RKO (cell line): ENCODE results near the gene HMGXB3.
A peak's percentile ranks its signal among the peaks of the same experiment; 100 is the strongest.

Experiments used
- DNase-seq: peaks from one replicate; pipeline ENCODE4 v3.0.0-alpha.2; 2016; ENCODE audit warnings: low spot score

HMGXB3 gene

GRCh38 chr5:149982505-149982904 is 18.0 kb upstream of the HMGXB3 start:
- no peak for DNase-seq

- no peak for DNase-seq
Measured at GRCh38 chr5:149988126-149988525, 12.4 kb upstream of the HMGXB3 start.

GRCh38 chr5:149990518-149991376 is 9.8 kb upstream of the HMGXB3 start:
- DNase-seq = peak; percentile 81

- no peak for DNase-seq
Measured at GRCh38 chr5:149993471-149993870, 7.1 kb upstream of the HMGXB3 start.

- no peak for DNase-seq
Measured at GRCh38 chr5:149995385-149996204, 4.9 kb upstream of the HMGXB3 start.

GRCh38 chr5:149996205-149996890 is 4.2 kb upstream of the HMGXB3 start:
- DNase-seq = no peak

GRCh38 chr5:149998281-149998680 is 2.3 kb upstream of the HMGXB3 start:
- DNase-seq = no peak

- DNase-seq = peak; percentile 30
Measured at GRCh38 chr5:149999359-149999758, 1.2 kb upstream of the HMGXB3 start.

- no peak for DNase-seq
Measured at GRCh38 chr5:149999866-150000255, 678 bp upstream of the HMGXB3 start.

GRCh38 chr5:150000990-150001659 is 586 bp downstream of the HMGXB3 start:
- peak; percentile 61 for DNase-seq

- DNase-seq = peak; percentile 90
Measured at GRCh38 chr5:150001660-150002486, 1.3 kb downstream of the HMGXB3 start.

- DNase-seq = no peak
Measured at GRCh38 chr5:150006318-150006717, 5.8 kb downstream of the HMGXB3 start.

- no peak for DNase-seq
Measured at GRCh38 chr5:150007050-150007449, 6.5 kb downstream of the HMGXB3 start.

- no peak for DNase-seq
Measured at GRCh38 chr5:150009671-150010387, 9.3 kb downstream of the HMGXB3 start.

GRCh38 chr5:150013931-150014330 is 13.4 kb downstream of the HMGXB3 start:
- DNase-seq = no peak

- DNase-seq = no peak
Measured at GRCh38 chr5:150014456-150014855, 13.9 kb downstream of the HMGXB3 start.

- DNase-seq = no peak
Measured at GRCh38 chr5:150015415-150015814, 14.9 kb downstream of the HMGXB3 start.

- DNase-seq = no peak
Measured at GRCh38 chr5:150016537-150016936, 16.0 kb downstream of the HMGXB3 start.

GRCh38 chr5:150017226-150018005 is 16.9 kb downstream of the HMGXB3 start:
- peak; percentile 55 for DNase-seq

GRCh38 chr5:150020249-150020648 is 19.7 kb downstream of the HMGXB3 start:
- DNase-seq = no peak
